Neural crest cell (in vitro differentiated cells): Measurements from ENCODE around the gene STAT3. TPM values are rescaled to one million over a fixed set of nuclear protein-coding genes. Genes with fewer than 3 reads are reported as not detected.

Source experiments
- DNase-seq: peaks from one replicate; pipeline ENCODE4 v3.0.0; 2021; ENCODE audit warnings: low read depth, mixed read lengths, low spot score
- H3K27ac Mint-ChIP-seq: one replicate; pipeline ENCODE4 v1.8.0; 2021; ENCODE audit warnings: mild to moderate bottlenecking, mixed read lengths; ENCODE audit not compliant: unreplicated experiment
- H3K27me3 Mint-ChIP-seq: 2 replicates; pipeline ENCODE4 v1.8.0; 2021; ENCODE audit warnings: low read depth, mild to moderate bottlenecking, mixed read lengths
- H3K36me3 Mint-ChIP-seq: 2 replicates; pipeline ENCODE4 v1.8.0; 2021; ENCODE audit warnings: low read depth, mild to moderate bottlenecking, mixed read lengths
- H3K4me1 Mint-ChIP-seq: 2 replicates; pipeline ENCODE4 v1.8.0; 2021; ENCODE audit warnings: mixed read lengths
- H3K4me3 Mint-ChIP-seq: one replicate; pipeline ENCODE4 v1.8.0; 2021; ENCODE audit warnings: mild to moderate bottlenecking, mixed read lengths
- H3K9me3 Mint-ChIP-seq: 2 replicates; pipeline ENCODE4 v1.8.0; 2021; ENCODE audit warnings: mixed read lengths
- CTCF ChIP-seq: fragments of 200-600 bp; sonication (generic); conservative IDR thresholded peaks from 2 replicates; pipeline ENCODE4 v1.5.0; 2021; ENCODE audit warnings: antibody characterized with exemption, mild to moderate bottlenecking
- total RNA-seq: library from RNA; stranded (reverse); gene quantifications from 2 replicates; pipeline ENCODE4 v1.2.1, GENCODE V29; 2021

Gene STAT3
- total RNA-seq, 1 donor from 2014 or later = 40.9 TPM

- Mint-ChIP-seq H3K4me3 (no peak overlapping the region), H3K9me3 (no peaks in the 10 kb centered on the region), H3K36me3 (no peaks in the 10 kb centered on the region), H3K27me3 (peaks cover 8% of the 10 kb centered on the region), H3K27ac (peak overlapping the region; percentile 92), H3K4me1 (peaks cover 44% of the 10 kb centered on the region)
- DNase-seq = no peak
- no peak for TF ChIP-seq CTCF
Observed at GRCh38 chr17:42281571-42282096, 106.6 kb downstream of the STAT3 start.

GRCh38 chr17:42279776-42280630 lies 108.2 kb downstream of the STAT3 start:
- H3K27ac Mint-ChIP-seq = no peak overlapping the region
- peak overlapping the region; percentile 69 for H3K4me3 Mint-ChIP-seq
- peaks cover 50% of the 10 kb centered on the region for H3K4me1 Mint-ChIP-seq
- DNase-seq = no peak
- no peaks in the 10 kb centered on the region for H3K9me3 Mint-ChIP-seq
- H3K27me3 Mint-ChIP-seq = no peaks in the 10 kb centered on the region
- H3K36me3 Mint-ChIP-seq = no peaks in the 10 kb centered on the region
- no peak for TF ChIP-seq CTCF

- H3K4me3 Mint-ChIP-seq = peak overlapping the region; percentile 84
- no peak for DNase-seq
- no peak overlapping the region for H3K27ac Mint-ChIP-seq
- no peaks in the 10 kb centered on the region for H3K36me3 Mint-ChIP-seq
- H3K4me1 Mint-ChIP-seq = peaks cover 48% of the 10 kb centered on the region
- no peaks in the 10 kb centered on the region for H3K27me3 Mint-ChIP-seq
- H3K9me3 Mint-ChIP-seq = no peaks in the 10 kb centered on the region
- TF ChIP-seq CTCF = no peak
Observed at GRCh38 chr17:42277342-42277712, 110.9 kb downstream of the STAT3 start.

GRCh38 chr17:42276609-42277341 lies 111.5 kb downstream of the STAT3 start:
- DNase-seq = peak; percentile 38
- H3K27me3 Mint-ChIP-seq = no peaks in the 10 kb centered on the region
- no peaks in the 10 kb centered on the region for H3K36me3 Mint-ChIP-seq
- TF ChIP-seq CTCF = no peak
- peaks cover 45% of the 10 kb centered on the region for H3K4me1 Mint-ChIP-seq
- H3K4me3 Mint-ChIP-seq = peak overlapping the region; percentile 84
- no peaks in the 10 kb centered on the region for H3K9me3 Mint-ChIP-seq
- H3K27ac Mint-ChIP-seq = no peak overlapping the region

GRCh38 chr17:42276359-42276608 lies 112.0 kb downstream of the STAT3 start, which contains the start of gene STAT5B:
STAT5B (minus strand) TSS chr17:42276391; CDS start chr17:42232127, 44,264 bp downstream.
- no peak for TF ChIP-seq CTCF
- Mint-ChIP-seq H3K27ac (peak within 1 kb of the TSS; percentile 91), H3K4me1 (peaks cover 44% of the 10 kb centered on the region), H3K9me3 (no peaks in the 10 kb centered on the region), H3K27me3 (no peaks in the 10 kb centered on the region), H3K36me3 (no peaks in the 10 kb centered on the region), H3K4me3 (peak within 1 kb of the TSS; percentile 94)
- DNase-seq = peak; percentile 53
